Vagina (tissue), 2 donors: Measurements from ENCODE around the gene LSM6.

Experiments
- CTCF ChIP-seq, 3 experiments: fragments of 450-650 bp in 2 of 3; fragments of 200-600 bp in 1 of 3; sonication (generic) in 1 of 3; IDR thresholded peaks; one replicate each; pipeline ENCODE4 v1.5.1; 2017 to 2019; ENCODE audit warnings: antibody characterized with exemption in 3 of 3, mild to moderate bottlenecking in 2 of 3, moderate library complexity in 2 of 3
- POLR2A ChIP-seq, 2 donors: fragments of 450-650 bp; IDR thresholded peaks; one replicate each; pipeline ENCODE4 v1.6.1; 2017; ENCODE audit warnings: antibody characterized with exemption in 2 of 2, mild to moderate bottlenecking in 2 of 2, moderate library complexity in 2 of 2
- POLR2AphosphoS5 ChIP-seq, 2 donors: sonication (generic); formaldehyde crosslinking; IDR thresholded peaks; one replicate each; pipeline ENCODE4 v1.9.0; 2017; ENCODE audit warnings: antibody characterized with exemption in 2 of 2, mild to moderate bottlenecking in 2 of 2, low read depth in 1 of 2; ENCODE audit not compliant: insufficient read depth in 1 of 2

DNA sequence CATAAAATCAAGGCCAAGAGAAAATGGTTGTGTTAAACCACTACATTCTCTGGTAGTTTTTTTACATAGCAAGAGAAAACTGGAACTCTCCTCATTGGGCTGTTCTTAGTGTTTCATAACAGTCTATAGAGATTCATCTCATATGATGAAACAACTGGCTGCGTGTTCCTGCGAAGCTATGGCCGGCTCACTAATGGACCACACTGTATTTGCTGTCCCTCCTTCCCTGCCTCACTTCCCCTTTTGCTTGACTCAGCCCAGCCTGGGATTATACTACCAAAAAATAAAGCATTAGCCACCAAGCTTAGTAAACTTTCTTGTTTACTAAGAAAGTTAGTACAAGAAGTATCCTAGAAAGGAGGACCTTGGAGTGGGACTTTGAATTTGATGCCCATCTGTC is 31.6 kb upstream of the LSM6 start:
- TF ChIP-seq CTCF (IDR thresholded peaks at IDR 0.05): no peak
- no peak for TF ChIP-seq POLR2A (IDR thresholded peaks at IDR 0.05)
- TF ChIP-seq POLR2AphosphoS5 (IDR thresholded peaks at IDR 0.05; ENCODE audit: insufficient read depth in 1 of 2, low read depth in 1 of 2): no peak
